Measurements from ENCODE around the gene ESRRA. TPM values are rescaled to one million over a fixed set of nuclear protein-coding genes. Genes with fewer than 3 reads are reported as not detected.

The ESRRA gene
- polyA plus RNA-seq, 1 donor (not counting 4 experiments of a cell fraction or from before 2014, with no cell fraction given): 20.8 TPM

DNA sequence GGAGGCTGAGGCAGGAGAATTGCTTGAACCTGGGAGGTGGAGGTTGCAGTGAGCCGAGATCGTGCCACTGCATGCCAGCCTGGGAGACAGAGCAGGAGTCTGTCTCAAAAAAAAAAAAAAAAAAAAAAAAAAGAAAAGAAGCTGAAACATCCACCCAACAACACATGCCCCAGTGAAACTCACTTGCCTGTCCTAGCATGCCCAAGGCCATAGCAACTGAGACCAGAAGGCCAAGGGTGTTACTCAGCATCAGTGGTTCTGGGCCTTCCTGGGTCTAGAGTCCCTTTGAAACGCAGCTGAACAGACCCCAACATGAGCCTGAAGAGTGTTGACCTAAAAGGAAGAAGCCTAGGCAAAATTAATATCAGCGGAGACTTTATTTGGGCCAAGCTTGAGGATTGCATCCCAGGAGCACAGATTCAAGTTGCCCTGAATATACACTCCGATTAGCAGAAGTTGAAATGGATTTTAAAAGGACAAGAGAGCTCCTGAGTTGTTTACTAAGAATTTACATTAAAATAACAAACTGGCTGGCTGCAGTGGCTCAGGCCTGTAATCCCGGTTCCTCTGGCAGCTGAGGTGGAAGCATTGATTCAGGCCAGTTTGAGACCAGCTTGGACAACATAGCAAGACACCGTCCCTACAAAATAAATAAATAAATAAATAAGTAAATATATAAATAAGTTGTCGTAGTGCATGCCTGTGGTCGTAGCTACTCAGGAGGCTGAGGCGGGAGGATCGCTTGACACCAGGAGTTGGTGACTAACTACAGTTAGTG is 19.6 kb downstream of the ESRRA start:
- H4K20me1 ChIP-seq (ENCODE audit: control insufficient read depth, extremely low read depth, insufficient read depth, low read length): no peaks in the 10 kb centered on the region
- no peak for TF ChIP-seq EZH2 (IDR thresholded peaks at IDR 0.05; ENCODE audit: low read length)
- TF ChIP-seq, protein P1, sequence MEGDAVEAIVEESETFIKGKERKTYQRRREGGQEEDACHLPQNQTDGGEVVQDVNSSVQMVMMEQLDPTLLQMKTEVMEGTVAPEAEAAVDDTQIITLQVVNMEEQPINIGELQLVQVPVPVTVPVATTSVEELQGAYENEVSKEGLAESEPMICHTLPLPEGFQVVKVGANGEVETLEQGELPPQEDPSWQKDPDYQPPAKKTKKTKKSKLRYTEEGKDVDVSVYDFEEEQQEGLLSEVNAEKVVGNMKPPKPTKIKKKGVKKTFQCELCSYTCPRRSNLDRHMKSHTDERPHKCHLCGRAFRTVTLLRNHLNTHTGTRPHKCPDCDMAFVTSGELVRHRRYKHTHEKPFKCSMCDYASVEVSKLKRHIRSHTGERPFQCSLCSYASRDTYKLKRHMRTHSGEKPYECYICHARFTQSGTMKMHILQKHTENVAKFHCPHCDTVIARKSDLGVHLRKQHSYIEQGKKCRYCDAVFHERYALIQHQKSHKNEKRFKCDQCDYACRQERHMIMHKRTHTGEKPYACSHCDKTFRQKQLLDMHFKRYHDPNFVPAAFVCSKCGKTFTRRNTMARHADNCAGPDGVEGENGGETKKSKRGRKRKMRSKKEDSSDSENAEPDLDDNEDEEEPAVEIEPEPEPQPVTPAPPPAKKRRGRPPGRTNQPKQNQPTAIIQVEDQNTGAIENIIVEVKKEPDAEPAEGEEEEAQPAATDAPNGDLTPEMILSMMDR (optimal IDR thresholded peaks at IDR 0.05 in 1 of 3, IDR thresholded peaks at IDR 0.05 in 1 of 3, conservative IDR thresholded peaks at IDR 0.05 in 1 of 3; ENCODE audit: extremely low read depth in 1 of 3, insufficient read depth in 2 of 3, low read length in 3 of 3): no peak
- H3K27ac ChIP-seq (ENCODE audit: control insufficient read depth, insufficient read depth, low read length): peak overlapping the region; percentile 95
- peak overlapping the region in 1 of 3 experiments; percentile 11 for H3K4me3 ChIP-seq (ENCODE audit: control insufficient read depth in 2 of 3, extremely low read depth in 1 of 3, insufficient read depth in 2 of 3, low read depth in 1 of 3, low read length in 3 of 3)
- H3K9me1 ChIP-seq (ENCODE audit: control insufficient read depth, extremely low read depth, insufficient read depth, low read length): peaks cover 2% of the 10 kb centered on the region
- DNase-seq (ENCODE audit: low read depth, low spot score) (peak; percentile 89), FAIRE-seq (peak; percentile 98)
- H3K9ac ChIP-seq (ENCODE audit: control insufficient read depth, extremely low read depth, insufficient read depth, low read length): peak overlapping the region; percentile 72
- H3K79me2 ChIP-seq (ENCODE audit: control insufficient read depth, insufficient read depth, low read length): peaks cover 10% of the 10 kb centered on the region
- H3K27me3 ChIP-seq (ENCODE audit: control insufficient read depth, extremely low read depth, insufficient read depth, low read length): no peaks in the 10 kb centered on the region
- H3K4me2 ChIP-seq (ENCODE audit: control insufficient read depth, extremely low read depth, insufficient read depth, low read depth, low read length): peak overlapping the region; percentile 69
- dilution Hi-C loops (cut with MboI; ENCODE audit: extremely low pct_ligation_motif_present, low sequenced_read_pairs): no loop called here
- peaks cover 52% of the 10 kb centered on the region for H3K4me1 ChIP-seq (ENCODE audit: control insufficient read depth, extremely low read depth, insufficient read depth, low read length)
- peak overlapping the region; percentile 30 for H2AFZ ChIP-seq (ENCODE audit: control insufficient read depth, low read length)
- peaks cover 16 to 21% of the 10 kb centered on the region in 2 experiments for H3K36me3 ChIP-seq (ENCODE audit: control insufficient read depth in 2 of 2, extremely low read depth in 1 of 2, insufficient read depth in 2 of 2, low read length in 2 of 2)
- no peaks in the 10 kb centered on the region for H3K9me3 ChIP-seq (ENCODE audit: control insufficient read depth, low read depth, low read length)

DNA sequence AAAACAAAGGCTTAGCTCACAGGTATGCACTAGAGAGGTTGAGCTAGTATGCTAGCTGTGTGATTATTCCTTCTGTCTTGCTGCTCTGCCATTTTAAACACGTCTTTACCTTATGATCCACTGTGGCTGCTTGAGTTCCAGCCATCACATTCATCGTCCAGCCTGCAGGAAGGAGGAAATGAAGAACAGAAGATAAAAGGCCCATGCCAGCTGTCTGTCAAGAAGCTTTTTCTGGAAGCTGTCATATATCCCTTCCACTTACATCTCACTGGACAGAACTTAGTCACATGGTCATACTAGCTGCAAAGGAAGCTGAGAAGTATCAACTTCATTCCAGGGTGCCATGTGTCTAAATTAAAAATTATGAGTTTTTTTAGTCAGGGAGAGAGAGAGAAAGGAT is 22.1 kb downstream of the ESRRA start:
- no peak for FAIRE-seq
- dilution Hi-C loops (cut with MboI; ENCODE audit: extremely low pct_ligation_motif_present, low sequenced_read_pairs): no loop called here

More for the DNA sequence above, 22.1 kb downstream of the ESRRA start:
- H3K9me3 ChIP-seq (ENCODE audit: control insufficient read depth, low read depth, low read length): no peaks in the 10 kb centered on the region
- no peaks in the 10 kb centered on the region for H3K9me1 ChIP-seq (ENCODE audit: control insufficient read depth, extremely low read depth, insufficient read depth, low read length)
- peaks cover 4% of the 10 kb centered on the region for H3K79me2 ChIP-seq (ENCODE audit: control insufficient read depth, insufficient read depth, low read length)
- H3K27ac ChIP-seq (ENCODE audit: control insufficient read depth, insufficient read depth, low read length): no peak overlapping the region
- H3K4me2 ChIP-seq (ENCODE audit: control insufficient read depth, extremely low read depth, insufficient read depth, low read depth, low read length): no peak overlapping the region
- H3K9ac ChIP-seq (ENCODE audit: control insufficient read depth, extremely low read depth, insufficient read depth, low read length): no peak overlapping the region
- no peaks in the 10 kb centered on the region for H3K27me3 ChIP-seq (ENCODE audit: control insufficient read depth, extremely low read depth, insufficient read depth, low read length)
- no peak for DNase-seq (ENCODE audit: low read depth, low spot score)
- no peak for TF ChIP-seq EZH2 (IDR thresholded peaks at IDR 0.05; ENCODE audit: low read length)
- TF ChIP-seq, protein P1 (optimal IDR thresholded peaks at IDR 0.05 in 1 of 3, IDR thresholded peaks at IDR 0.05 in 1 of 3, conservative IDR thresholded peaks at IDR 0.05 in 1 of 3; ENCODE audit: extremely low read depth in 1 of 3, insufficient read depth in 2 of 3, low read length in 3 of 3): no peak
- H3K4me1 ChIP-seq (ENCODE audit: control insufficient read depth, extremely low read depth, insufficient read depth, low read length): peaks cover 40% of the 10 kb centered on the region
- H4K20me1 ChIP-seq (ENCODE audit: control insufficient read depth, extremely low read depth, insufficient read depth, low read length): no peaks in the 10 kb centered on the region
- H2AFZ ChIP-seq (ENCODE audit: control insufficient read depth, low read length): no peak overlapping the region
- no peak overlapping the region for H3K4me3 ChIP-seq (ENCODE audit: control insufficient read depth in 2 of 3, extremely low read depth in 1 of 3, insufficient read depth in 2 of 3, low read depth in 1 of 3, low read length in 3 of 3)
- peaks cover 1 to 10% of the 10 kb centered on the region in 2 experiments for H3K36me3 ChIP-seq (ENCODE audit: control insufficient read depth in 2 of 2, extremely low read depth in 1 of 2, insufficient read depth in 2 of 2, low read length in 2 of 2)
